DMS53 treated with DMSO at 0.1 percent for 48 hours (cell line): ENCODE data around the gene ADAMTS12.

Source experiments
- DNase-seq: peaks from one replicate; lab custom pipeline; 2025; ENCODE audit not compliant: unreplicated experiment; lab: John Stamatoyannopoulos, UW

ADAMTS12 gene

GRCh38 chr5:33769196-33769595, 122.6 kb downstream of the ADAMTS12 start:
- DNase-seq: no peak

DNA sequence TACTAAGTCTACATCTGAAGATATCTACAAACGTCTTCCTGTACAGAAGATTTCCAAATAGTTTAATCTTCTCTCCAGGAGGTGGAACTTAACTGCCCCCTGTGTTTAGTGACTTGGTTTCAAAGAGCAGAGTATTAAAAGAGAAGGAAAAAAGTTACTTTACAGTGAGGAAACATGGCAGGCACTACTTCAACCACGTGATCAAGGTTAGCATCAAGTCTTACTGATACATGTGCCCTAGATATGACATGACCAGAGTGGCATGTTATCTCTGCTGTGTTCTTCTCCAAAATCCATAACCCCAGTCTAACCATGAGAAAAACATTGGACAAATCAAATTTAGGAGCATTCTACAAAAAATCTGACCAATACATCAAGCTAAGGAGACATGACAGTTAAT, 125.8 kb downstream of the ADAMTS12 start:
- no peak for DNase-seq

DNA sequence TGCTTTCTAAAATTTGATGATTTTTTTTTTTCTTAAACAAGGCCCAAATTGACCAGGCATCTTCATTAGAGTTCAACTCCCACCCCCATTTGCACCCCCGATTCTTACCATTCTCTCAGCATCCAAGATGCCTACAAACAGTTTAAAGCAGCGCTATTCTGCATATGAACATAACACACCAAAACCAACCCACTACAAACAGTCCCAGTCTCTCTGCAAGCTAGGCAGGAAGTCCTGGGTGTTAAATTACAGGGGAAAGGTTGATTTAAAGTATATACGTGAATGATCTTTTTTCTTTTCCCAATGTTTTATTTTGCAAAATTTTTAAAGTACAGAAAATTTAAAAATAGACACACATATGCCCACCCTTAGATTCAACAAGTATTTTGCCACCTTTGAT, 127.0 kb downstream of the ADAMTS12 start:
- no peak for DNase-seq

- no peak for DNase-seq
Observed at GRCh38 chr5:33763435-33763834, 128.4 kb downstream of the ADAMTS12 start.

- DNase-seq: no peak
Observed at GRCh38 chr5:33762859-33763258, 128.9 kb downstream of the ADAMTS12 start.

DNA sequence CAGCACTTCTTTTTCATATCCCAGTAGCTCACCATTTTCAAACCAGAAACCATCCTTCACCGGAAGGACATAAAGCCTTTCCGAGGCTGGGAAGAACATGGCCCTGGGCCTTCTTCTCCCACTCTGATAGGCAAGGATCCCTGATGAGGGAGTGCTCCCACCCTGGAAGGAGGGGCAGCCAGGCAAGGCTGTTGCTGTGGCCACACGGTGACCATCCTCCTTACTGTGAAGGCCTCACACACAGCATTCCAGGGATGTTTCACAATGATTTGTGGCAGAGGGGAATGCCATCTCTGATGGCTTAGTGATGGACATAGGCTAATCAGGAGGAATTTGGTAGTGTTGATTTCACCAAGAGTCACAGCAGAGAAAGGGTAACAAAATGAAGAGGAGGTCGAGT, 130.7 kb downstream of the ADAMTS12 start:
- DNase-seq: no peak

DNA sequence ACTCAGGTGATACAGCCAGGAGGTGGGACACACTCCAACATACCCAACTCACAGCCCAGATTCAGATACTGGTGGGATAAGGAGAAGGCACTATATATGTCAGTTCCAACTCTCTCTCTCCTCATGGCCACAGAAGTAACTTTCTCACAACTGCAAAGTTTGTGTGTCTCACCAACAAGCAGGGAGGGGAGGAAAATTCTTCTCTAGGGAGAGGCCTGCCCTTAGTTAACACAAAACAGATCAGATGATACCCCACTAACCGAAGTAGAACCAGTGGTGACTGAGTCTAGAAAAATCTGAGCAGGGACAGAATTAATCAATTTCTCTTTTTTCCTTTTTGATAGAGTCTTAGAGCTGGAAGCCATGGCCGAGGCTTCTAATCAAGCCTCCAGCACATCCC, 133.1 kb downstream of the ADAMTS12 start:
- no peak for DNase-seq

- DNase-seq: no peak
Observed at GRCh38 chr5:33756491-33756890, 135.3 kb downstream of the ADAMTS12 start.

GRCh38 chr5:33755231-33755630, 136.6 kb downstream of the ADAMTS12 start:
- no peak for DNase-seq

DNA sequence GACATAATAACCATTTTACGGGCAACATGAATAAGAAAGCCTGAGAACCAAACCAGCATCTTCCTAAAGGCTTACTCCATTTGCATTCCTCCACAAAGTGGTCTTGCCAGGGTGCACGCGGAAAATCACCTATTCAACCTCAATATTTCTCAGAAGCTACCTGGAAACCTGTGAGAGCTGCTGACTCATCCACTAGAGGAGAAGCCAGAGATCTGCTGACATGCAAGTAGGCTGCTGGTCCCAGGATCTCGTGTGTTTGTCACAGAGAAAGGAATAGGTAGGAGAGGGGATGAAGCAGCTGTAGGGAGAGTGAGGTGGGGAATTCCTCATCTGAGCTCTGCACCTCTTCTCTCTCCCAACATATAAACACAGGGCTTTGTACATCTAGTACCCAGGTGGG, 138.1 kb downstream of the ADAMTS12 start:
- no peak for DNase-seq

- no peak for DNase-seq
Observed at GRCh38 chr5:33748754-33749153, 143.0 kb downstream of the ADAMTS12 start.

GRCh38 chr5:33745101-33745770, 146.6 kb downstream of the ADAMTS12 start:
- no peak for DNase-seq

DNA sequence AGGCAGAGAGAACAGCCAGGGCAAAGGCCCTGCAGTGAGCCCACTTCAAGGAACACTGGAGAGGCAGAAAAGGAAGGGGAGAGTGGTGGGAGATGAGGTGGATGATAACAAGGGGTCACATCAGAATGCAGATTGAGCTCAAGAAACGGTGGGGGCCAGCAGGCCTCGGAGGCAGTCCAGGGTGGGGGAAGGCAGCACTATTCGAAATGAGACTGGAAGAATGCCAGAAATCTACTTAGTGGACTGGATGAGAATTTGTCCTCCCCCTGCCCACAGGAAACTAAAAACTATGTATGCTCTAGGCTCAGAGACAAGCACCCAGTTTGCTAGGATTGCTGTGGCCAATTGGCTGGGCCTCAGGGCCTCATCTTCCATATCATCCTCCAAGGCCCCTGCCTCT, 148.7 kb downstream of the ADAMTS12 start:
- DNase-seq: no peak

GRCh38 chr5:33742181-33742580, 149.6 kb downstream of the ADAMTS12 start:
- DNase-seq: no peak

- DNase-seq: no peak
Observed at GRCh38 chr5:33738967-33739366, 152.8 kb downstream of the ADAMTS12 start.

DNA sequence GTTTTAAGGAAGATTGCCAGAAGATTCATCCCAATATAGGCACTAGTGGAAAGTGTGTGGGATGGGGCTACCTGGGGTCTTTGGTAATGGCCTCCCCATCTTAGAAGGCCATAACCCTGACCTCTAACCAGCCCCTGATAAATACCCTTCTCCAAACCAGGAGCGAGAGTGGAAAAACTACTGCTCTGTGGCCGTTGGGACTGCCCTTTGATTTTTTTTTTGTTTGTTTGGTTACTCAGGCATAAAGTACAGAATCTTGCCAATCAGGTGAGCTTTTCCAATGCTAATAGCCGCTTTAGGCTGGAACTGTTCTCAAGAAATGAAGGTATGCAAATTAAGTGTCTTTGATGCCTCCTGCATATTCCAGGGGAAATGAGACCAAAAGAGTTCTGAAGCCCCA, 153.7 kb downstream of the ADAMTS12 start:
- no peak for DNase-seq

DNA sequence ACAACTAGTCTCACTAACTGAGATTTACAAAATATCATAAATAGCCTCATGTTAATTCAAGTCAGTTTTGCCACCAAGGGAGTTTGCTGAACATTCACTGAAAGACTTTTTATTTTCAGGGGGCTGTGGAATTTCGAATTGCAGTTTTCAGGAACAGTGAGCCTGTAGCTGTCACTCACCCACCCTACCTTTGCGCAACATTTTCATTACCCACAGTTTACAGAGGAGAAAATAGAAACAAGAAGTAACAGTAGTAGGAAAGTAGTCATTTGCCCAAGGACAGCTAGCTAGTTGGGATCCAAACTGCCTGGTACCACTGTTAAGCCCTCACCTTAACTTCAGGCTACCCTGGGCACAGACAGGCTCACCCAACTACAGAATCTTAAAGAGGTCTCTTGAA, 154.1 kb downstream of the ADAMTS12 start:
- DNase-seq: no peak

DNA sequence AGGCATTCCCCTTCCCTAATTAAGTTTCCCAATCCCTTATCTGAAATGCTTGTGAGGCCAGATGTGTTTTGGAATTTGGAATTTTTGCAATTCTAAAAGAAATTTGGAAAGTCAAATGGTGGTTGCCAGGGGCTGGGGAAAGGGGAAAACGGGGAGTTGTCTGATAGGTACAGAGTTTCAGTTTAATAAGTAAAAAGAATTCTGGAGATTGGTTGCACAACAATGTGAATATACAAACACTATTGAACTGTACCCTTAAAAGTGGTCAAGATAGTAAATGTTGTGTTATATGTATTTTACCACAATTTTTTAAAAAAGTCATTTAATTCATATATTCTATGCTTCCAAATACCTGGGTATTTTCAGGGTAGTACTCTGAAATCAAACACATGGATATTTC, 154.5 kb downstream of the ADAMTS12 start:
- DNase-seq: no peak

GRCh38 chr5:33736510-33736909, 155.3 kb downstream of the ADAMTS12 start:
- no peak for DNase-seq

DNA sequence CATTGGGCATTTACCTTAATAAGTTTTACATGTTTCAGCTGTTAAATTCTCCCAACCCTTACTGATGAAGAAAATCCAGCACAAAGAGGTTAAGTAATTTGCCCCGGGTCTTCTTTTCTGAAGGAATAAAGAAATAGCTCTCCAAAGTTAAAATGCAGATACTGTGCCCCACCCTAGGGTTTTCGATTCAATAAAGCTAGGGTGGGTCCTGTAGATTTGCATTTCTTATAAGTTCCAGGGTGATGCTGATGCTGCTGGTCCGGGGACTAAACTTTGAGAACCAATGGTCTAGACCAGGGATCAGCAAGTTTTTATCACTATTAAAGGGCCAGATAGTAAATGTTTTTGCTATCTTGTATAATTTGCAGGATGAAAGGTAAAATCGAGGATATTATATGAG, 156.7 kb downstream of the ADAMTS12 start:
- DNase-seq: no peak

DNA sequence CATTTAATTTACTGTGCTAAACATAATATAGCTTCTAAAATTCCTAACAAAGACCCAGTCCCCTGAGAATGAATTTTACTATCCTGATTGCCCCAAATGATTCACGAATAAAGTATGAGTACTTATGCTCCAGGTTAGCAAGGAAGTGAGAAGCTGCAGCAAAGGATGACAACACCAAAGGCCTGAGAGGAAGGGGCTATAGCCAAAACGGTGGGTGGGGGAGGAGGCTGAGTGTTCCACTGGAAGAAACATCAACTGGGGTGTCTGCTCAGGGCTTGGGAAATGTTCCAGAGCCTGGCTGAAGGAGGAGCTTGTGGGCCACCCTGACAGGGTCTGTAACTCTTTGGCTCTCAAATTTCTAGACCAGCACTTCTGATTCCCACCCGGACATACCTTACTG, 157.3 kb downstream of the ADAMTS12 start:
- no peak for DNase-seq

DNA sequence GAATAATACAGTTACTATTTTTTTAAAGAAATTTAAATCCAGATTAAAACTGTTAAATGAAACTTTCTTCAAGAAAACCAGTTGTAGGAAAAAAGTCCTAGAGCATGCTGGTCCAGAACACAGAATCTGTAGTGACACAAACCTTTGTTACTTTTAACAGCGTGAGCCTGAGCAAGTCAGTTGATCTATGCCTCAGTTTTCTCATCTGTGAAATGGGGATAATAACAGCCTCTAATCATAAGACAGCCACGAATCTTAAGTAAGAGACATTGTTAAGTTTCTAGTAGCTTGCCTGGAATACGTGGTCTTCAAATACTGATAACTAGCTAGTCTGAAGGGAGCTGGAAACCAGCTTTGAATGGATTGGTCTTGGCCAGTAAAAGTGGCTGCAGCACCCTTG, 158.6 kb downstream of the ADAMTS12 start:
- no peak for DNase-seq

DNA sequence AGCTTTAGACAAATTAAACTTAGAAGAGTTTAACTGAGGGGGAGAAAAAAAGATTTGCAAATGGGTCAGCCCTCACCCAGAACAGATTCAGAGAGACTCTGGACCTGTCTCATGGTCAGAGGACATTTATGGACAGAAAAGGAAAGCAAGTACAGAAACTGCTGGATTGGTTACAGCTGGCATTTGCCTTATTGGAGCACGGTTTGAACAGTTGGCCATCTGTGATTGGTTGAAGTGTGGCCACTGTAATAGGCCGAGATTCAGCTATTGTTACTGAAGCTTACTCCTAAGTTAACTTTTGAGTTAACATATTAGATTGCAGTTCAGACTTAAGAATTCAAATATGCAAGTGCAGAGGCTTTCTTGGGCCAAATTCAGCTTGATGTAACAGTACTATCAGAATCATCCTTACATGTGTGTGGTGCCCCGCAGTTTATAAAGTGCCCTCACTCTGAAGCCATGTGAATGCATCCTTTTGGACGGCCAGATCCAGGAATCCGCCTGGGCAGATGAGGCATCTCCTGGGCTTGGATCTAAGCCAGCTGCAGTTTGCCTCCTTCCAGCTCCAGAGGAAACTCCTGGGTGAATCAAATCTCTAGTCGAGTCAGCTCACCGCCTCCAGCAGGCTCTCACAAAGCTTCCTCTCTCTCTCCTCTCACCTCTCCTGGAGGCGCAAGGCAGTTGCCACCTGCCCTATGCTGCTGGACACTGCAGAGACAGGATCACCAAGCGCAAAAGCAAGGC, 165.2 kb downstream of the ADAMTS12 start:
- DNase-seq: no peak
